Trophoblast cell (in vitro differentiated cells and primary cell): ENCODE results near the gene DMTF1.

Experiments used
- DNase-seq, 2 donors: peaks; one replicate each; pipeline ENCODE4 v3.0.0-alpha.2; 2016
- H2AFZ ChIP-seq: 2 replicates; pipeline ENCODE4 v1.6.1; 2013; ENCODE audit warnings: low read length, moderate library complexity, mild to moderate bottlenecking; ENCODE audit not compliant: insufficient read depth, poor library complexity
- H2AK5ac ChIP-seq: 2 replicates; pipeline ENCODE4 v1.6.1; 2013; ENCODE audit warnings: mild to moderate bottlenecking, low read length
- H2BK120ac ChIP-seq: 2 replicates; pipeline ENCODE4 v1.6.1; 2013; ENCODE audit warnings: low read length, mild to moderate bottlenecking, moderate library complexity; ENCODE audit not compliant: insufficient read depth, poor library complexity
- H2BK12ac ChIP-seq: 2 replicates; pipeline ENCODE4 v1.6.1; 2013; ENCODE audit warnings: mild to moderate bottlenecking, low read length, moderate library complexity
- H2BK5ac ChIP-seq: 2 replicates; pipeline ENCODE4 v1.6.1; 2013; ENCODE audit warnings: low read length, low read depth, moderate library complexity, mild to moderate bottlenecking; ENCODE audit not compliant: poor library complexity
- H3K14ac ChIP-seq: 2 replicates; pipeline ENCODE4 v1.6.1; 2013; ENCODE audit warnings: mild to moderate bottlenecking, low read length
- H3K18ac ChIP-seq: 2 replicates; pipeline ENCODE4 v1.6.1; 2013; ENCODE audit warnings: mild to moderate bottlenecking, low read length
- H3K23ac ChIP-seq: 2 replicates; pipeline ENCODE4 v1.6.1; 2013; ENCODE audit warnings: low read length
- H3K27ac ChIP-seq: 2 replicates; pipeline ENCODE4 v1.5.1; 2013; ENCODE audit warnings: low read depth, mild to moderate bottlenecking, inconsistent platforms, low read length, moderate library complexity
- H3K27me3 ChIP-seq: 2 replicates; pipeline ENCODE4 v1.6.1; 2013; ENCODE audit warnings: inconsistent platforms, mild to moderate bottlenecking, low read length, moderate library complexity; ENCODE audit not compliant: insufficient read depth
- H3K36me3 ChIP-seq, 2 experiments: 1 replicate in 1 of 2; 2 replicates in 1 of 2; pipeline ENCODE4 v1.6.1; 2013; ENCODE audit warnings: low read length in 2 of 2, mild to moderate bottlenecking in 2 of 2, moderate library complexity in 1 of 2; ENCODE audit not compliant: insufficient read depth in 2 of 2, control insufficient read depth in 1 of 2
- H3K4ac ChIP-seq: 2 replicates; pipeline ENCODE4 v1.6.1; 2013; ENCODE audit warnings: low read depth, mild to moderate bottlenecking, low read length, moderate library complexity
- H3K4me1 ChIP-seq, 2 experiments: 1 replicate in 1 of 2; 2 replicates in 1 of 2; pipeline ENCODE4 v1.6.1; 2013; ENCODE audit warnings: low read length in 2 of 2, mild to moderate bottlenecking in 2 of 2, moderate library complexity in 1 of 2; ENCODE audit not compliant: insufficient read depth in 2 of 2, control insufficient read depth in 1 of 2
- H3K4me2 ChIP-seq: 2 replicates; pipeline ENCODE4 v1.6.1; 2013; ENCODE audit warnings: inconsistent platforms, mild to moderate bottlenecking, low read length, moderate library complexity
- H3K4me3 ChIP-seq: 2 replicates; pipeline ENCODE4 v1.5.1; 2013; ENCODE audit warnings: mild to moderate bottlenecking, low read depth, low read length, inconsistent platforms
- H3K79me1 ChIP-seq: one replicate; pipeline ENCODE4 v1.6.1; 2013; ENCODE audit warnings: low read length
- H3K79me2 ChIP-seq: 2 replicates; pipeline ENCODE4 v1.6.1; 2013; ENCODE audit warnings: low read length, mild to moderate bottlenecking; ENCODE audit not compliant: control insufficient read depth, insufficient read depth, poor library complexity
- H3K9ac ChIP-seq: 2 replicates; pipeline ENCODE4 v1.6.1; 2013; ENCODE audit warnings: mild to moderate bottlenecking, low read length
- H3K9me3 ChIP-seq: 2 replicates; pipeline ENCODE4 v1.6.1; 2013; ENCODE audit warnings: low read depth, mild to moderate bottlenecking, control low read depth, inconsistent platforms, low read length; ENCODE audit not compliant: insufficient read depth
- H4K12ac ChIP-seq: 2 replicates; pipeline ENCODE4 v1.6.1; 2013; ENCODE audit warnings: low read depth, mild to moderate bottlenecking, low read length, moderate library complexity
- H4K8ac ChIP-seq: 2 replicates; pipeline ENCODE4 v1.6.1; 2013; ENCODE audit warnings: low read depth, mild to moderate bottlenecking, low read length, moderate library complexity
- H4K91ac ChIP-seq: one replicate; pipeline ENCODE4 v1.6.1; 2013; ENCODE audit warnings: low read depth, mild to moderate bottlenecking, low read length, moderate library complexity
- WGBS: extraction: QIAGEN DNeasy Blood & Tissue Kit; methylation state at CpG from one replicate; pipeline ENCODE4 v1.1.7; 2013; ENCODE audit warnings: missing lambda C conversion rate; ENCODE audit not compliant: insufficient read length, insufficient coverage; ENCODE audit errors: extremely low coverage; 5-methylcytosine and 5-hydroxymethylcytosine counted together

DMTF1 gene

DNA sequence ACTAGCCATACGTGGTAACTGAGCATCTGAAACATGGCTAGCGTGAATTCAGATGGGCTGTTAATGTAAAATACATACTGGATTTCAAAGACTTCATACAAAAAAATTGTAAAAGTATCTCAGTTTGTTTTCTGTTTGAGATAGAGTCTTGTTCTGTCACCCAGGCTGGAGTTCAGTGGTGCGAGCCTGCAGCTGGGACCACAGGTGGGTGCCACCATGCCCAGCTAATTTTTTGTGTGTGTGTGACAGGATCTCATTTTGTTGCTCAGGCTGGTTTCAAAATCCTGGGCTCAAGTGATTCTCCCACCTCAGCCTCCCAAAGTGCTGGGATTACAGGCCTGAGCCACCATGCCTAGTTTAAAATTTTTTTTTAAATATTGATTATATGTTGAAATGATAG lies 62.8 kb downstream of the DMTF1 start:
- Histone ChIP-seq H3K27ac (no peak overlapping the region), H3K36me3 (peaks cover 0 to 3% of the 10 kb centered on the region in 2 experiments), H2AK5ac (no peak overlapping the region), H3K27me3 (no peaks in the 10 kb centered on the region), H3K23ac (no peak overlapping the region), H3K4me1 (no peaks in the 10 kb centered on the region), H3K9me3 (no peaks in the 10 kb centered on the region), H3K9ac (no peak overlapping the region), H4K12ac (no peak overlapping the region), H3K79me2 (peaks cover 9% of the 10 kb centered on the region), H4K91ac (no peak overlapping the region), H2BK5ac (no peak overlapping the region), H3K18ac (no peak overlapping the region), H4K8ac (no peak overlapping the region), H3K4ac (no peak overlapping the region), H3K4me2 (no peak overlapping the region), H3K79me1 (peaks cover 7% of the 10 kb centered on the region), H3K14ac (no peak overlapping the region), H2BK120ac (no peak overlapping the region), H2AFZ (no peak overlapping the region), H3K4me3 (no peak overlapping the region), H2BK12ac (no peak overlapping the region)
- no CpG with 5 or more reads among the region's 3 CpGs for WGBS
- no peak for DNase-seq

DNA sequence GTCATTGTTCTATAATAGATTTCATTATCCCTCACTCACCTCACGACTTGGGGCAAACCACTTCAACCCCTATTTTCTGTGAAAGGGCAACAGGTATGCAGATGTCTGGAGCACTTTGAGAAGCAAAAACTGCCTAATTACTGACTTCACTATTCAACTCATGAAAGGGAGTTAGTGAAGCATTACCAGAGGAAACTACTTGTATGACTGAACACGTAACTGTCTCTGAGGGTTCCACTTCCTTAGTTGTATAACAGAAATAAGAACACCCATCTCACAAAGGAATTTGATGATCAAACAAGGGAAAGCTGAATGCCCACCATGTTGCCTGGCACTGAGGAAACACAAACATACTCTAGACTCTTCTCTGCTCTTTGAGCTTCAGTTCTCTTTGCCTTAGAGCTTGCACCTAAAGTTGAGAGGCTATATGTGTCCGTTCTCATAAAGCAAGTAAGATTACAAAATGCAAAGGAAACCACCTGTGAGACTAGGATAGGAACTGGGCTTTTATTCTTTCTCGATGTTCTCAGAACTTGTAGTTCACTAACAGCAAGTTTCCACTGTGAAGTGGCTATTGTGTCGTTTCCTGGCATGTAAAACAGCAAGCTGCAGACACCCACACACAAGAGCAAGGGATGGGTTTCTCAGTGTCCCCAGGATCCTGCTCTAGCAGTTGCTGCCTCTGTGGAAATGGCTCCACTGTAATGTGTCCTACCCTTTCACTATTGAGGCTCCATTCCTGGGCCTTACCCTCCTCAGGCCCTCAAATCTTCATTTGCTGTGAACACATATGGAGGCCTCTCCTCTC lies 64.7 kb downstream of the DMTF1 start:
- Histone ChIP-seq H4K12ac (no peak overlapping the region), H2BK120ac (no peak overlapping the region), H3K27ac (no peak overlapping the region), H3K14ac (no peak overlapping the region), H3K4ac (no peak overlapping the region), H4K8ac (no peak overlapping the region), H3K18ac (no peak overlapping the region), H3K9me3 (no peaks in the 10 kb centered on the region), H2BK5ac (no peak overlapping the region), H2BK12ac (no peak overlapping the region), H3K4me3 (no peak overlapping the region), H2AFZ (no peak overlapping the region), H3K79me1 (peaks cover 10% of the 10 kb centered on the region), H3K27me3 (peaks cover under 1% of the 10 kb centered on the region), H3K36me3 (peaks cover 0 to 3% of the 10 kb centered on the region in 2 experiments), H4K91ac (no peak overlapping the region), H3K79me2 (peaks cover 12% of the 10 kb centered on the region), H3K9ac (no peak overlapping the region), H2AK5ac (no peak overlapping the region), H3K4me1 (peaks cover 2 to 6% of the 10 kb centered on the region in 2 experiments), H3K4me2 (no peak overlapping the region), H3K23ac (no peak overlapping the region)
- DNase-seq, result no peak
- no CpG with 5 or more reads among the region's 5 CpGs for WGBS

DNA sequence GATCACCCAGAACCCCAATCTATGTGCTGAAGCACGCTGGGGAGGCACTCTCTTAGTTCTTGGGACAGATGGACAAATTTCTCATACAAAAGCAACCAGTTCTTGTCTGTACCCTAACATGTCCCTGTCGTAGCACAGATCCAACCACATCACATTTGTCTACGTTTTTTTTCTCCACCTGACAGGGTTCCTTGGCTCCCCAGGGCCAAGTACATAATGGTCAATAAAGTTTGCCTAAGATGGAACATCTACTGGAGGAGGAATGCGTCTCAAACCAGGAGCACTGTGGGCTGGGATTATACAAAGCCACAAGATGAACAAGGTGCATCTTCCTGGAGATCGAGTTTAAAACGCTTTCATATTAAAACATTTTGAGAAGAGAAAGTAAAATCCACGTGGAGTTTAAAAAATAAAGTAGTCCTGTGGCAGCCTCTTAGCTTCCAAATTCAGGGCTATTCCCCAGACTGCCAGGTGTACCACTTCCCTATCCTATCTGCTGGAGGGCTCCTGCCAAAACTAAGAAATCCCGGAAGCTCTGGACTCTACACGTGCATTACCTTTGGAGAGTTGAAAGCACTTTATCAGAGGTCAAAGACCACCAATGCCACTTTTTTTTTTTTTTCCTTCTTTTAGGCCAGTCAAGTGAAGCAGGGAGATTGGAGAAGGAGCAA lies 65.9 kb downstream of the DMTF1 start:
- H3K18ac ChIP-seq, result no peak overlapping the region
- H3K23ac ChIP-seq, result no peak overlapping the region
- H3K14ac ChIP-seq, result no peak overlapping the region
- H2BK120ac ChIP-seq, result no peak overlapping the region
- H4K12ac ChIP-seq, result no peak overlapping the region
- H3K4ac ChIP-seq, result no peak overlapping the region
- H3K9me3 ChIP-seq, result no peaks in the 10 kb centered on the region
- H4K91ac ChIP-seq, result no peak overlapping the region
- no peak overlapping the region for H2AK5ac ChIP-seq
- peaks cover 0 to 3% of the 10 kb centered on the region in 2 experiments for H3K36me3 ChIP-seq
- H2BK5ac ChIP-seq, result no peak overlapping the region
- H3K9ac ChIP-seq, result no peak overlapping the region
- peaks cover 2% of the 10 kb centered on the region for H3K27me3 ChIP-seq
- no peak overlapping the region for H2AFZ ChIP-seq
- no peak for DNase-seq
- WGBS, result no CpG with 5 or more reads among the region's 9 CpGs
- peaks cover 2 to 6% of the 10 kb centered on the region in 2 experiments for H3K4me1 ChIP-seq
- no peak overlapping the region for H3K27ac ChIP-seq
- H3K79me2 ChIP-seq, result peaks cover 12% of the 10 kb centered on the region
- H3K79me1 ChIP-seq, result peaks cover 10% of the 10 kb centered on the region
- H3K4me3 ChIP-seq, result no peak overlapping the region
- no peak overlapping the region for H4K8ac ChIP-seq
- H2BK12ac ChIP-seq, result no peak overlapping the region
- no peak overlapping the region for H3K4me2 ChIP-seq

DNA sequence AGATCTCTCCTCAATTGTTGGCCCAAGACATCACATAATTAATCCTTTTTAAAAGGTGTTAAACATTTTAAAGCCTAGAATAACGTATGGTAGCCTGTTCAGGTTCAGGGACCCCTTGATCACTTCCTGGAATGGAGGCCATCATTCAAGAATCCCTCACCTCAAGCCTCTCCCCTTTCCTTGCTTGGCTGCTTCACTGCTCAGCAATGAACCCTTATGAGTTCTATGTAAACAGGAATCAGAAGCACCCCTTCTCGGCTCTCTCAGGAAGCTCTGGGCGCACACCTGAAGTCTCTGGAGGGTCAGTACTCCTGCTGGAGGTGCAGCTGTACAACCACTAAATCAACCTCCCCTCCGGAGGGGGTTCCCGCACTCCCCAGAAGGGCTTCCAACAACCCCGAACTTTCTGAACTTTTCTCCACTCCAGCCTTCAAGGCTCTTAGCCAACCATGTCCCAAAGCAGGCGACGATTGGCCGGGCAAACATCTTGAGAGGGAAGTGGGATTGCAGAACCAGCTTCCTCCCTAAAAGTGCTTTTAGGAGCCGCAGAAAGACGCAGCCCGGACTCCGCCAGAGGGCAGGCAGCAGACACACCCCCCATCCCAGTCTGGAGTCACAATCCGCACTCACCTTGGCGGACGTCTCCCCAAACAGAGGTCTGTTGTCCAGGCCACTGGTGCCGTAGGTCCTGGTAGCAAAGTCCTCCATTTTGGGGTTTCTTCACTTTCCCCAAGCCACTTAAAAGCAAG lies 66.7 kb downstream of the DMTF1 start:
- Histone ChIP-seq H2BK12ac (no peak overlapping the region), H3K27ac (peak overlapping the region; percentile 56), H2BK120ac (peak overlapping the region; percentile 21), H2AK5ac (peak overlapping the region; percentile 12), H3K4me2 (peak overlapping the region; percentile 84), H3K36me3 (peaks cover 0 to 3% of the 10 kb centered on the region in 2 experiments), H2AFZ (peak overlapping the region; percentile 57), H4K91ac (peak overlapping the region; percentile 85), H3K9ac (peak overlapping the region; percentile 66), H3K79me2 (peaks cover 12% of the 10 kb centered on the region), H3K79me1 (peaks cover 10% of the 10 kb centered on the region), H4K8ac (peak overlapping the region; percentile 86), H2BK5ac (peak overlapping the region; percentile 11), H3K9me3 (no peaks in the 10 kb centered on the region), H3K4me1 (peaks cover 2 to 6% of the 10 kb centered on the region in 2 experiments), H3K14ac (peak overlapping the region; percentile 94), H3K27me3 (peaks cover 2% of the 10 kb centered on the region), H3K23ac (no peak overlapping the region), H4K12ac (peak overlapping the region; percentile 96), H3K4me3 (peak overlapping the region; percentile 90), H3K18ac (peak overlapping the region; percentile 90), H3K4ac (peak overlapping the region; percentile 71)
- no CpG with 5 or more reads among the region's 17 CpGs for WGBS
- peak; percentile 49 to 69 for DNase-seq
